GM19467 (cell line): Measurements from ENCODE around the gene TRAPPC3.

Source experiments
- ATAC-seq: cut with Tn5 transposase; IDR thresholded peaks from one replicate; pipeline ENCODE4 v1.9.1; 2021; ENCODE audit warnings: mild to moderate bottlenecking, moderate library complexity; ENCODE audit not compliant: unreplicated experiment

Gene TRAPPC3

DNA sequence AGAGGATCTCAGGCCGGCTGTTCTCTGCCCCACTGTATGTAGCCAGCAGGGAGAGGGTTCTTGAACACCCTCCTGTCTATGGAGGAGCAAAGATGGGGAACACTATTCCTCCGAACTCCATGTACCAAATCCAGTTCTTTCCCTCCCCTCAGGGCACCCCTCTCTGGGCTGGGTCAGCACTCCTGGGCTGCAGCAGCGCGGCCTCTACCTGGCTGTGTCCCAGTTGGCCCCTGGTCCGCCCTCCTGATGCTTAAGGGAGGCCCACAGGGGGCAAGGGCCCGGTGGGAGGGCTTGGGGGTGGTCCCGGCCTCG lies 61.1 kb downstream of the TRAPPC3 start:
- ATAC-seq, result no peak

DNA sequence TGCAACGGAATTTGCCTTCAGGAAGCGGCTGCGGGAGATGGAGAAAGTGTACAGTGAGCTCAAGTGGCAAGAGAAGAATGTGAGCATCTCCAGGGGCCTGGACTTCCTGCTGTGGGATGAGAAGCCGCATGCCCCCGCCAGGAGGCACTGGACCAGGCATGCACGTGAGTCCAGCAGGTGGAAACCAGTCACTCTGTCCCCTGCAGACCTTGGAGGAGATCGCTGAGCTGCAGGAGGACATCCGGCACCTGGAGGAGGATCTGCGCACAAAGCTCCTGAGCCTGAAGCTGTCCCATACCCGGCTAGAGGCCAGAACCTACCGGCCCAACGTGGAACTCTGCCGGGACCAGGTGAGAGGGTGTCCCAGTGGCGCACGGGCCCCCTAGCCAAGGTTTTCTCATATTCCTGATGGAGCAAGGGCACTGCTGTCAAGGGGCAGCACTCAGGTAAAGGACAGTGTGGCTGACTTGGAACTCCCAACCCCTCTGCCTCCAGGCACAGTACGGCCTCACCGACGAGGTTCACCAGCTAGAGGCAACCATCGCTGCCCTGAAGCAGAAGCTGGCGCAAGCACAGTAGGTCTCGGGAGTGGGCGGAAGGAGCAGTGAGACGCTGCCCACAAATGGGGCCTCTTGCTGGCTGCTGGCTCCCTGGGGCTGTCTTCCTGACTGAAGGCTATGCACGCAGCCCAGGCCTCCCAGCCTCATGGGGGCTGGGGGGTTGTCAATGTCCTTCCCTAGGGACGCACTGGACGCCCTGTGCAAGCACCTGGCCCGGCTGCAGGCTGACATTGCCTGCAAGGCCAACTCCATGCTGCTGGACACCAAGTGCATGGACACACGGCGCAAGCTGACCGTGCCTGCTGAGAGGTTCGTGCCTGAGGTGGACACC lies 61.8 kb downstream of the TRAPPC3 start:
- no peak for ATAC-seq
